Keratinocyte (primary cell): ENCODE results near the gene MFAP3L. TPM values are rescaled to one million over a fixed set of nuclear protein-coding genes. Genes with fewer than 3 reads are reported as not detected.

Source experiments
- DNase-seq: peaks from one replicate; pipeline ENCODE4 v3.0.0-alpha.2; 2011; ENCODE audit warnings: low read depth, missing footprints, low spot score
- FAIRE-seq: peaks from 2 replicates; lab custom pipeline; 2011; peaks lifted over from hg19 to GRCh38; lab: Jason Lieb, UNC
- H2AFZ ChIP-seq: 2 replicates; pipeline ENCODE4 v1.6.0; 2012; ENCODE audit warnings: low read length, control low read depth, inconsistent platforms; ENCODE audit not compliant: control insufficient read depth
- H3K27ac ChIP-seq: 2 replicates; pipeline ENCODE4 v1.5.1; 2011; ENCODE audit warnings: low read length; ENCODE audit not compliant: control insufficient read depth, insufficient read depth
- H3K27me3 ChIP-seq: 3 replicates; pipeline ENCODE4 v1.6.0; 2011; ENCODE audit warnings: low read length; ENCODE audit not compliant: control insufficient read depth, insufficient read depth; ENCODE audit errors: extremely low read depth
- H3K36me3 ChIP-seq, 2 experiments: 2 replicates in 1 of 2; 3 replicates in 1 of 2; pipeline ENCODE4 v1.5.1; 2011; ENCODE audit warnings: low read length in 2 of 2, mild to moderate bottlenecking in 1 of 2; ENCODE audit not compliant: control insufficient read depth in 2 of 2, insufficient read depth in 2 of 2; ENCODE audit errors: extremely low read depth in 1 of 2
- H3K4me1 ChIP-seq: 3 replicates; pipeline ENCODE4 v1.5.1; 2011; ENCODE audit warnings: low read length; ENCODE audit not compliant: control insufficient read depth, insufficient read depth; ENCODE audit errors: extremely low read depth
- H3K4me2 ChIP-seq: 3 replicates; pipeline ENCODE4 v1.6.0; 2011; ENCODE audit warnings: low read depth, low read length; ENCODE audit not compliant: control insufficient read depth, insufficient read depth; ENCODE audit errors: extremely low read depth
- H3K4me3 ChIP-seq, 3 experiments: fragments of 200-600 bp in 1 of 3; sonication (generic) in 1 of 3; 2 replicates in 2 of 3; 3 replicates in 1 of 3; pipeline ENCODE4 v1.5.1; 2011 to 2016; ENCODE audit warnings: low read length in 3 of 3, mild to moderate bottlenecking in 3 of 3, control low read depth in 2 of 3, inconsistent platforms in 1 of 3, low read depth in 1 of 3, mixed read lengths in 1 of 3, mixed run types in 1 of 3, moderate library complexity in 1 of 3; ENCODE audit not compliant: control insufficient read depth in 2 of 3, insufficient read depth in 2 of 3; ENCODE audit errors: extremely low read depth in 1 of 3
- H3K79me2 ChIP-seq: 2 replicates; pipeline ENCODE4 v1.6.0; 2012; ENCODE audit warnings: low read length; ENCODE audit not compliant: control insufficient read depth, insufficient read depth
- H3K9ac ChIP-seq: 3 replicates; pipeline ENCODE4 v1.6.0; 2011; ENCODE audit warnings: low read length; ENCODE audit not compliant: control insufficient read depth, insufficient read depth; ENCODE audit errors: extremely low read depth
- H3K9me1 ChIP-seq: 3 replicates; pipeline ENCODE4 v1.6.0; 2011; ENCODE audit warnings: low read length; ENCODE audit not compliant: control insufficient read depth, insufficient read depth; ENCODE audit errors: extremely low read depth
- H3K9me3 ChIP-seq: 2 replicates; pipeline ENCODE4 v1.5.1; 2012; ENCODE audit warnings: low read depth, low read length; ENCODE audit not compliant: control insufficient read depth
- H4K20me1 ChIP-seq: 3 replicates; pipeline ENCODE4 v1.6.0; 2011; ENCODE audit warnings: low read length; ENCODE audit not compliant: control insufficient read depth, insufficient read depth; ENCODE audit errors: extremely low read depth
- EZH2 ChIP-seq: IDR thresholded peaks from one replicate; pipeline ENCODE4 v1.6.1; 2012; ENCODE audit warnings: inconsistent platforms, mild to moderate bottlenecking, low read length, moderate library complexity
- dilution Hi-C: fragments of 300-500 bp; cut with MboI; formaldehyde crosslinking; loops from one replicate; pipeline ENCODE4 v1.7.0; 2020; ENCODE audit warnings: low sequenced_read_pairs; ENCODE audit not compliant: extremely low pct_ligation_motif_present
- polyA plus RNA-seq, 5 experiments: library from polyadenylated mRNA; depleted of rRNA in 3 of 5; stranded (reverse) in 3 of 5; stranded (forward) in 1 of 5; unstranded in 1 of 5; fragments of >200 nt; gene quantifications; 1 replicate in 1 of 5; 2 replicates in 3 of 5; 3 replicates in 1 of 5; pipeline versions ENCODE4 v1.2.1 to v1.2.3, GENCODE V29; 2011 to 2012; ENCODE audit warnings: missing spikeins in 2 of 5, low read depth in 1 of 5, low replicate concordance in 1 of 5
- TF ChIP-seq, protein P1 (sequence below), 3 experiments: IDR thresholded peaks in 1 of 3; conservative IDR thresholded peaks in 1 of 3; optimal IDR thresholded peaks in 1 of 3; 2 replicates in 2 of 3; 3 replicates in 1 of 3; pipeline versions ENCODE3 to v1.5.1; 2011; ENCODE audit warnings: low read length in 3 of 3, mild to moderate bottlenecking in 3 of 3, moderate library complexity in 2 of 3, control low read depth in 1 of 3, inconsistent platforms in 1 of 3; ENCODE audit not compliant: insufficient read depth in 2 of 3; ENCODE audit errors: extremely low read depth in 1 of 3

The MFAP3L gene
- polyA plus RNA-seq, 1 donor (not counting 4 experiments of a cell fraction or from before 2014, with no cell fraction given) = 7.6 TPM

DNA sequence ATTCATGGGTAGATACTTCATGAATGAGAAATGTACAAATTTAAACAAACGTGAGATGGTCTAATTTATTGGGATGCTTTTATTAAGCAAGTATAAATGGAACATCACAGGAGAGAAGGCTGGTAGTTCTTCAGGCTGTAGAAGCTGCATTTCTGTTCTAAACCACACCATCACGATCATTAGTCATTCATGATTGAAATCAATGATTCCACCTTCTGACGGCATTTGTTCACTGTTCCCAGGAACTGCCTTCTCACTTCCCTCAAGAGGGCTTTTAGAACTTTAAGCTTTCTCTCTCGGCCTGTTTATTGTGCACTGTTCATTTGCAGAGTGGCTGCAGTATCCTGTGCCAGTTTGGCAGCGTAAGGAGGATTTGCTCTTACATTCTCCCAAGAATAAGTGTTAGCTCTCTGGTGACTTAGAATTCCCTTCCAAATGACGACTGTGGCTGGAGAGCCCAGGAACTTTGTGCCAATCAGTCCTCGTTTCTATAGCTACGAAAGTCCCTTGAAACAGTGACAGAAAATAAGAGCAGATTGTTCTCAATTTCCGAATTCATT is 54.7 kb downstream of the MFAP3L start:
- Histone ChIP-seq H3K9me3 (no peaks in the 10 kb centered on the region), H3K36me3 (no peaks in the 10 kb centered on the region), H3K27me3 (no peaks in the 10 kb centered on the region), H3K79me2 (no peaks in the 10 kb centered on the region), H3K4me1 (no peaks in the 10 kb centered on the region), H2AFZ (no peak overlapping the region), H4K20me1 (no peaks in the 10 kb centered on the region), H3K9me1 (no peaks in the 10 kb centered on the region), H3K9ac (no peak overlapping the region), H3K4me2 (no peak overlapping the region), H3K4me3 (no peak overlapping the region), H3K27ac (no peak overlapping the region)
- FAIRE-seq (no peak), DNase-seq (no peak)
- dilution Hi-C loops = no loop called here
- TF ChIP-seq EZH2 = no peak
- TF ChIP-seq, protein P1, sequence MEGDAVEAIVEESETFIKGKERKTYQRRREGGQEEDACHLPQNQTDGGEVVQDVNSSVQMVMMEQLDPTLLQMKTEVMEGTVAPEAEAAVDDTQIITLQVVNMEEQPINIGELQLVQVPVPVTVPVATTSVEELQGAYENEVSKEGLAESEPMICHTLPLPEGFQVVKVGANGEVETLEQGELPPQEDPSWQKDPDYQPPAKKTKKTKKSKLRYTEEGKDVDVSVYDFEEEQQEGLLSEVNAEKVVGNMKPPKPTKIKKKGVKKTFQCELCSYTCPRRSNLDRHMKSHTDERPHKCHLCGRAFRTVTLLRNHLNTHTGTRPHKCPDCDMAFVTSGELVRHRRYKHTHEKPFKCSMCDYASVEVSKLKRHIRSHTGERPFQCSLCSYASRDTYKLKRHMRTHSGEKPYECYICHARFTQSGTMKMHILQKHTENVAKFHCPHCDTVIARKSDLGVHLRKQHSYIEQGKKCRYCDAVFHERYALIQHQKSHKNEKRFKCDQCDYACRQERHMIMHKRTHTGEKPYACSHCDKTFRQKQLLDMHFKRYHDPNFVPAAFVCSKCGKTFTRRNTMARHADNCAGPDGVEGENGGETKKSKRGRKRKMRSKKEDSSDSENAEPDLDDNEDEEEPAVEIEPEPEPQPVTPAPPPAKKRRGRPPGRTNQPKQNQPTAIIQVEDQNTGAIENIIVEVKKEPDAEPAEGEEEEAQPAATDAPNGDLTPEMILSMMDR (optimal IDR thresholded peaks at IDR 0.05 in 1 of 3, IDR thresholded peaks at IDR 0.05 in 1 of 3, conservative IDR thresholded peaks at IDR 0.05 in 1 of 3; ENCODE audit: extremely low read depth in 1 of 3, insufficient read depth in 2 of 3, low read length in 3 of 3) = no peak

DNA sequence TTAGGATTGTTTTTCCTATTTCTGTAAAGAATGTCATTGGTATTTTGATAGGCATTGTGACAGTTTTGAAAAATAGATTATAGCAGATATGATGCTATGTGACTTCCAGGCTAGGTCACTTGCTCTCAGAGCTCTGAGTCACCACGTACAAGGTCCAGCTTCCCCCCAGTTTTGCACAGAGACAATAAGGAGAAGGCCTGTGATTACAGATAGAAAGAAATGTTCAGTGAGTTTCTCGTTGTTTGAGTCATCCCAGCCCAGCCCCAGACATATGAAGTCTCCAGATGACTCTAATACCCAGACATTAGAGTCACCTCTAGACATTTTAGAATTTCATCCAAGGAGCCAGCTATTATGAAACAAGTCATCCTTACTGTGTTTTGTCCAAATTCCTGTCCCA is 57.2 kb downstream of the MFAP3L start:
- dilution Hi-C loops = no loop called here
- no peak for FAIRE-seq
- Histone ChIP-seq H3K27ac (no peak overlapping the region), H3K27me3 (no peaks in the 10 kb centered on the region), H3K9me3 (no peaks in the 10 kb centered on the region), H3K4me2 (no peak overlapping the region), H2AFZ (no peak overlapping the region), H3K4me1 (no peaks in the 10 kb centered on the region), H4K20me1 (no peaks in the 10 kb centered on the region), H3K36me3 (no peaks in the 10 kb centered on the region), H3K4me3 (no peak overlapping the region), H3K9me1 (no peaks in the 10 kb centered on the region), H3K79me2 (no peaks in the 10 kb centered on the region), H3K9ac (no peak overlapping the region)
- TF ChIP-seq EZH2 = no peak
- TF ChIP-seq, protein P1 (optimal IDR thresholded peaks at IDR 0.05 in 1 of 3, IDR thresholded peaks at IDR 0.05 in 1 of 3, conservative IDR thresholded peaks at IDR 0.05 in 1 of 3; ENCODE audit: extremely low read depth in 1 of 3, insufficient read depth in 2 of 3, low read length in 3 of 3) = no peak
- no peak for DNase-seq
